H9 (cell line): Measurements from ENCODE around the gene CCDC92. TPM values are rescaled to one million over a fixed set of nuclear protein-coding genes. Genes with fewer than 3 reads are reported as not detected.
A peak's percentile ranks its signal among the peaks of the same experiment; 100 is the strongest.

Experiments
- DNase-seq: peaks from one replicate; pipeline ENCODE4 v3.0.0-alpha.2; 2017
- H2AFZ ChIP-seq: one replicate; pipeline ENCODE4 v1.6.1; 2013; ENCODE audit warnings: mild to moderate bottlenecking, low read length, control low read depth, moderate library complexity
- H2AK5ac ChIP-seq: 2 replicates; pipeline ENCODE4 v1.6.1; 2013; ENCODE audit warnings: low read length, control low read depth, mixed read lengths; ENCODE audit not compliant: insufficient read length
- H2BK120ac ChIP-seq: one replicate; pipeline ENCODE4 v1.6.1; 2013; ENCODE audit warnings: low read depth, mild to moderate bottlenecking, low read length, control low read depth, inconsistent platforms; ENCODE audit not compliant: poor library complexity, severe bottlenecking
- H2BK12ac ChIP-seq: 2 replicates; pipeline ENCODE4 v1.6.1; 2013; ENCODE audit warnings: low read length, control low read depth, mixed read lengths, low read depth; ENCODE audit not compliant: insufficient read length
- H2BK15ac ChIP-seq: 2 replicates; pipeline ENCODE4 v1.6.1; 2013; ENCODE audit warnings: low read depth, low read length, control low read depth
- H2BK20ac ChIP-seq: one replicate; pipeline ENCODE4 v1.6.1; 2013; ENCODE audit warnings: low read depth, mild to moderate bottlenecking, low read length, control low read depth, inconsistent platforms; ENCODE audit not compliant: poor library complexity, severe bottlenecking
- H2BK5ac ChIP-seq: 2 replicates; pipeline ENCODE4 v1.6.1; 2013; ENCODE audit warnings: low read length, control low read depth, mixed read lengths; ENCODE audit not compliant: insufficient read length
- H3K14ac ChIP-seq: 2 replicates; pipeline ENCODE4 v1.6.1; 2013; ENCODE audit warnings: low read length, control low read depth; ENCODE audit not compliant: insufficient read depth
- H3K18ac ChIP-seq: 2 replicates; pipeline ENCODE4 v1.6.1; 2013; ENCODE audit warnings: low read depth, mild to moderate bottlenecking, mixed read lengths, low read length, control low read depth; ENCODE audit not compliant: insufficient read length
- H3K23ac ChIP-seq: 2 replicates; pipeline ENCODE4 v1.6.1; 2013; ENCODE audit warnings: low read length, control low read depth, mixed read lengths, low read depth; ENCODE audit not compliant: insufficient read length
- H3K23me2 ChIP-seq: 2 replicates; pipeline ENCODE4 v1.6.1; 2013; ENCODE audit warnings: low read depth, mild to moderate bottlenecking, mixed read lengths, low read length, control low read depth; ENCODE audit not compliant: insufficient read length, poor library complexity, severe bottlenecking
- H3K27ac ChIP-seq: 2 replicates; pipeline ENCODE4 v1.5.1; 2013; ENCODE audit warnings: low read length, control low read depth, mixed read lengths, low read depth; ENCODE audit not compliant: insufficient read length
- H3K27me3 ChIP-seq: 2 replicates; pipeline ENCODE4 v1.6.1; 2013; ENCODE audit warnings: low read length, control low read depth, inconsistent platforms; ENCODE audit not compliant: insufficient read depth
- H3K4ac ChIP-seq: 2 replicates; pipeline ENCODE4 v1.6.1; 2013; ENCODE audit warnings: low read depth, mild to moderate bottlenecking, control low read depth, inconsistent platforms, low read length, moderate library complexity
- H3K4me1 ChIP-seq: 2 replicates; pipeline ENCODE4 v1.6.1; 2013; ENCODE audit warnings: low read length, control low read depth, inconsistent platforms; ENCODE audit not compliant: insufficient read depth
- H3K4me2 ChIP-seq: 2 replicates; pipeline ENCODE4 v1.6.1; 2013; ENCODE audit warnings: low read length, control low read depth, mixed read lengths; ENCODE audit not compliant: insufficient read length, insufficient read depth
- H3K56ac ChIP-seq: 2 replicates; pipeline ENCODE4 v1.6.1; 2013; ENCODE audit warnings: low read depth, mild to moderate bottlenecking, mixed read lengths, low read length, control low read depth; ENCODE audit not compliant: insufficient read length
- H3K79me1 ChIP-seq: 2 replicates; pipeline ENCODE4 v1.6.1; 2013; ENCODE audit warnings: low read depth, mild to moderate bottlenecking, moderate library complexity, low read length, control low read depth, inconsistent platforms; ENCODE audit not compliant: insufficient read depth, poor library complexity, severe bottlenecking
- H3K79me2 ChIP-seq: 2 replicates; pipeline ENCODE4 v1.6.1; 2013; ENCODE audit warnings: low read length, control low read depth, inconsistent platforms; ENCODE audit not compliant: insufficient read depth
- H3K9ac ChIP-seq: 2 replicates; pipeline ENCODE4 v1.6.1; 2013; ENCODE audit warnings: low read length, control low read depth, mixed read lengths; ENCODE audit not compliant: insufficient read length; ENCODE audit errors: extremely low read depth
- H3K9me3 ChIP-seq: one replicate; pipeline ENCODE4 v1.6.1; 2013; ENCODE audit warnings: low read depth, low read length, inconsistent platforms; ENCODE audit not compliant: control insufficient read depth
- H3T11ph ChIP-seq: one replicate; pipeline ENCODE4 v1.6.1; 2013; ENCODE audit warnings: mild to moderate bottlenecking, low read length, control low read depth, inconsistent platforms
- H4K20me1 ChIP-seq: one replicate; pipeline ENCODE4 v1.6.1; 2013; ENCODE audit not compliant: control insufficient read depth, insufficient read length, insufficient read depth
- H4K5ac ChIP-seq: 2 replicates; pipeline ENCODE4 v1.6.1; 2013; ENCODE audit warnings: low read depth, mild to moderate bottlenecking, mixed read lengths, low read length, control low read depth; ENCODE audit not compliant: insufficient read length
- H4K8ac ChIP-seq: replicated peaks from 2 replicates; pipeline ENCODE4 v1.6.1; 2013; ENCODE audit warnings: low read length, control low read depth, mixed read lengths, low read depth; ENCODE audit not compliant: insufficient read length
- H4K91ac ChIP-seq: 2 replicates; pipeline ENCODE4 v1.6.1; 2013; ENCODE audit warnings: low read depth, mild to moderate bottlenecking, moderate library complexity, mixed read lengths, low read length, control low read depth; ENCODE audit not compliant: insufficient read length
- H3K27ac Mint-ChIP-seq, 3 experiments: 2 replicates in 2 of 3; 3 replicates in 1 of 3; pipeline ENCODE4 v1.8.0; 2020 to 2021; ENCODE audit warnings: mixed read lengths in 3 of 3, mild to moderate bottlenecking in 1 of 3, moderate library complexity in 1 of 3
- H3K27me3 Mint-ChIP-seq: 2 replicates; pipeline ENCODE4 v1.8.0; 2021; ENCODE audit warnings: low read depth, mild to moderate bottlenecking, moderate library complexity, mixed read lengths
- H3K36me3 Mint-ChIP-seq, 3 experiments: 2 replicates in 2 of 3; 3 replicates in 1 of 3; pipeline ENCODE4 v1.8.0; 2020 to 2021; ENCODE audit warnings: low read depth in 3 of 3, mixed read lengths in 3 of 3; ENCODE audit not compliant: insufficient read depth in 1 of 3
- H3K4me1 Mint-ChIP-seq, 2 experiments: 2 replicates each; pipeline ENCODE4 v1.8.0; 2020; ENCODE audit warnings: mixed read lengths in 2 of 2
- H3K4me3 Mint-ChIP-seq, 2 experiments: 2 replicates in 1 of 2; 3 replicates in 1 of 2; pipeline ENCODE4 v1.8.0; 2020 to 2021; ENCODE audit warnings: mild to moderate bottlenecking in 2 of 2, mixed read lengths in 2 of 2, moderate library complexity in 1 of 2
- H3K9me3 Mint-ChIP-seq, 2 experiments: 2 replicates in 1 of 2; 3 replicates in 1 of 2; pipeline ENCODE4 v1.8.0; 2020; ENCODE audit warnings: mild to moderate bottlenecking in 2 of 2, mixed read lengths in 2 of 2, moderate library complexity in 1 of 2
- WGBS: extraction: QIAGEN DNeasy Blood & Tissue Kit; methylation state at CpG from one replicate; pipeline ENCODE4 v1.1.7; 2013; ENCODE audit warnings: missing lambda C conversion rate, low lambda C conversion rate, mixed read lengths; ENCODE audit not compliant: insufficient read length; ENCODE audit errors: extremely low coverage; 5-methylcytosine and 5-hydroxymethylcytosine counted together
- total RNA-seq: library from RNA; stranded (reverse); gene quantifications from 2 replicates; pipeline ENCODE4 v1.2.1, GENCODE V29; 2021
- TF ChIP-seq, protein P1 (sequence below): fragments of 200-600 bp; sonication (generic); conservative IDR thresholded peaks from 3 replicates; pipeline ENCODE4 v1.8.0; 2021; ENCODE audit warnings: antibody characterized with exemption, mild to moderate bottlenecking

CCDC92 gene
- total RNA-seq, 1 experiment from 2014 or later: 1.3 TPM

DNA sequence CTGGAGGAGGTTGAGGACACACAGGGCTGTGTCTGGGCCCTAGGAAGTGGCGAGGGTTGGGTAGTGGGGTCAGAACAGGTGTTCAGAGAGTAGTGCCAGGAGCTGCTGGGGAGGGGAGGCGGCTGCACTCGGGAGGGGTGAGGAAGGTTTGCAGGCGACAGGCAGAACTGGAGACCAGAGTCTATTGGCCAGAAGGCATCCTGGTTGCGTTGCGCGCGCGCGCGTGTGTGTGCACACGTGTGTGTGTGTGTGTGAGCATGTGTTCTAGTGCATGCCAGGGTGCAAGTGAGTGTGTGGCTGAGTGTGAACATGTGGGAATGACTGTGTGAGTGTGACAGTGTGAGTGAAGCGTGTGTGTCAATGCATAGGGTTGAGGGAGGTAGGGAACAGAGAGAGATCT, 86.4 kb downstream of the CCDC92 start:
- no peak overlapping the region for H4K8ac ChIP-seq
- no peak overlapping the region for H3K23ac ChIP-seq
- no peaks in the 10 kb centered on the region for H3K23me2 ChIP-seq
- H4K5ac ChIP-seq: no peak overlapping the region
- no peak overlapping the region for H2BK5ac ChIP-seq
- no peaks in the 10 kb centered on the region; a peak in 1 of 5 replicates for H3K9me3 Mint-ChIP-seq
- H2AK5ac ChIP-seq: no peak overlapping the region
- H3K27me3 ChIP-seq: no peaks in the 10 kb centered on the region; the same call in 1 of the 2 replicates
- no CpG with 5 or more reads among the region's 13 CpGs for WGBS
- no peak overlapping the region for H3K4me3 Mint-ChIP-seq
- H3K36me3 Mint-ChIP-seq: no peaks in the 10 kb centered on the region
- no peak overlapping the region for H3K14ac ChIP-seq
- no peak overlapping the region for H3K27ac Mint-ChIP-seq
- H4K20me1 ChIP-seq: no peaks in the 10 kb centered on the region
- no peak for DNase-seq
- no peaks in the 10 kb centered on the region for H3K79me2 ChIP-seq
- peak overlapping the region; percentile 69 for H3K18ac ChIP-seq
- no peak overlapping the region for H3K4ac ChIP-seq
- no peaks in the 10 kb centered on the region for H3K79me1 ChIP-seq
- no peaks in the 10 kb centered on the region for H3K4me1 ChIP-seq
- no peak overlapping the region for H2AFZ ChIP-seq
- peaks cover 5 to 7% of the 10 kb centered on the region in 2 experiments for H3K4me1 Mint-ChIP-seq
- H3K9ac ChIP-seq: no peak overlapping the region
- H3K56ac ChIP-seq: no peak overlapping the region
- no peak overlapping the region for H3K27ac ChIP-seq
- no peaks in the 10 kb centered on the region for H3K9me3 ChIP-seq
- H2BK120ac ChIP-seq: no peak overlapping the region
- no peak overlapping the region for H3K4me2 ChIP-seq
- no peak overlapping the region for H4K91ac ChIP-seq
- no peak overlapping the region for H3T11ph ChIP-seq
- H2BK20ac ChIP-seq: no peak overlapping the region
- H2BK12ac ChIP-seq: no peak overlapping the region
- TF ChIP-seq, protein P1, sequence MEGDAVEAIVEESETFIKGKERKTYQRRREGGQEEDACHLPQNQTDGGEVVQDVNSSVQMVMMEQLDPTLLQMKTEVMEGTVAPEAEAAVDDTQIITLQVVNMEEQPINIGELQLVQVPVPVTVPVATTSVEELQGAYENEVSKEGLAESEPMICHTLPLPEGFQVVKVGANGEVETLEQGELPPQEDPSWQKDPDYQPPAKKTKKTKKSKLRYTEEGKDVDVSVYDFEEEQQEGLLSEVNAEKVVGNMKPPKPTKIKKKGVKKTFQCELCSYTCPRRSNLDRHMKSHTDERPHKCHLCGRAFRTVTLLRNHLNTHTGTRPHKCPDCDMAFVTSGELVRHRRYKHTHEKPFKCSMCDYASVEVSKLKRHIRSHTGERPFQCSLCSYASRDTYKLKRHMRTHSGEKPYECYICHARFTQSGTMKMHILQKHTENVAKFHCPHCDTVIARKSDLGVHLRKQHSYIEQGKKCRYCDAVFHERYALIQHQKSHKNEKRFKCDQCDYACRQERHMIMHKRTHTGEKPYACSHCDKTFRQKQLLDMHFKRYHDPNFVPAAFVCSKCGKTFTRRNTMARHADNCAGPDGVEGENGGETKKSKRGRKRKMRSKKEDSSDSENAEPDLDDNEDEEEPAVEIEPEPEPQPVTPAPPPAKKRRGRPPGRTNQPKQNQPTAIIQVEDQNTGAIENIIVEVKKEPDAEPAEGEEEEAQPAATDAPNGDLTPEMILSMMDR: no peak
- no peak overlapping the region for H2BK15ac ChIP-seq
- H3K27me3 Mint-ChIP-seq: peaks cover 90% of the 10 kb centered on the region

Other genes with a start within 250 kb of the CCDC92 start
- 0.17 and 0.22 TPM in 2 replicates for gene DNAH10, start 210.5 kb downstream of the CCDC92 start, total RNA-seq
- gene ZNF664, start 384 bp upstream of the CCDC92 start, total RNA-seq: 29.5 and 31.7 TPM in 2 replicates